A673 (cell line): ENCODE results near the gene TANC1. TPM values are rescaled to one million over a fixed set of nuclear protein-coding genes. Genes with fewer than 3 reads are reported as not detected.

ENCODE experiments used
- BruUV-seq: library from RNA; stranded (reverse); fragments of 400-500 nt; replicated peaks from 2 replicates; lab custom pipeline; 2021; lab: Mats Ljungman, UMichigan
- CTCF ChIA-PET: fragments of 300-600 bp; sonication (Branson Sonifier 250); formaldehyde crosslinking; loops from one replicate; lab custom pipeline; 2022; ENCODE audit warnings: antibody characterized with exemption; lab: Charles Lee
- POLR2A ChIA-PET: fragments of 300-600 bp; sonication (Branson Sonifier 250); formaldehyde crosslinking; loops from one replicate; lab custom pipeline; 2022; ENCODE audit warnings: antibody characterized with exemption; ENCODE audit not compliant: low non-redundant PET; lab: Charles Lee
- DNase-seq: peaks from one replicate; pipeline ENCODE4 v3.0.0-alpha.2; 2015; ENCODE audit warnings: low spot score
- H3K27ac ChIP-seq: fragments of 200-600 bp; sonication (generic); 2 replicates; pipeline ENCODE4 v1.5.1; 2016; ENCODE audit warnings: mixed run types, low read depth, mild to moderate bottlenecking, mixed read lengths, antibody characterized with exemption, low read length; ENCODE audit not compliant: poor library complexity, severe bottlenecking
- H3K27me3 ChIP-seq: fragments of 200-600 bp; sonication (generic); replicated peaks from 2 replicates; pipeline ENCODE4 v1.6.1; 2017; ENCODE audit warnings: mixed run types, low read depth, mild to moderate bottlenecking, mixed read lengths, antibody characterized with exemption, low read length; ENCODE audit not compliant: insufficient read depth, poor library complexity
- H3K36me3 ChIP-seq: fragments of 200-600 bp; sonication (generic); 2 replicates; pipeline ENCODE4 v1.6.1; 2016; ENCODE audit warnings: mixed run types, mild to moderate bottlenecking, mixed read lengths, antibody characterized with exemption, low read length; ENCODE audit not compliant: insufficient read depth, poor library complexity, severe bottlenecking
- H3K4me1 ChIP-seq: fragments of 200-600 bp; sonication (generic); 2 replicates; pipeline ENCODE4 v1.6.1; 2017; ENCODE audit warnings: mixed run types, mild to moderate bottlenecking, mixed read lengths, antibody characterized with exemption, low read length; ENCODE audit not compliant: insufficient read depth, poor library complexity, severe bottlenecking
- H3K4me3 ChIP-seq: fragments of 200-600 bp; sonication (generic); 2 replicates; pipeline ENCODE4 v1.5.1; 2016; ENCODE audit warnings: low read depth, mixed run types, mild to moderate bottlenecking, mixed read lengths, low read length; ENCODE audit not compliant: poor library complexity, severe bottlenecking
- H3K9me3 ChIP-seq: fragments of 200-600 bp; sonication (generic); 2 replicates; pipeline ENCODE4 v1.6.1; 2016; ENCODE audit warnings: mixed run types, low read depth, mild to moderate bottlenecking, mixed read lengths, antibody characterized with exemption, low read length; ENCODE audit not compliant: poor library complexity, severe bottlenecking
- EZH2 ChIP-seq: fragments of 200-600 bp; sonication (generic); IDR thresholded peaks from 2 replicates; pipeline ENCODE4 v1.6.1; 2017; ENCODE audit warnings: borderline replicate concordance, low read depth, mild to moderate bottlenecking, mixed read lengths, antibody characterized with exemption, low read length; ENCODE audit not compliant: poor library complexity, severe bottlenecking
- intact Hi-C: fragments of 100-400 bp; cut with micrococcal nuclease; formaldehyde crosslinking; loops from one replicate; pipeline ENCODE4 v1.10.0; 2022; ENCODE audit not compliant: unreplicated experiment
- total RNA-seq: library from RNA; stranded (reverse); gene quantifications from 2 replicates; pipeline ENCODE4 v1.2.3, GENCODE V29; 2021
- TF ChIP-seq, protein P1 (sequence below): fragments of 300-800, 200-600 bp; sonication (generic); conservative IDR thresholded peaks from 2 replicates; pipeline ENCODE4 v1.5.1; 2017; ENCODE audit warnings: low read depth, mild to moderate bottlenecking, antibody characterized with exemption, low read length, moderate library complexity, mixed read lengths

The TANC1 gene
- total RNA-seq, 1 experiment from 2014 or later, result 9.0 TPM

DNA sequence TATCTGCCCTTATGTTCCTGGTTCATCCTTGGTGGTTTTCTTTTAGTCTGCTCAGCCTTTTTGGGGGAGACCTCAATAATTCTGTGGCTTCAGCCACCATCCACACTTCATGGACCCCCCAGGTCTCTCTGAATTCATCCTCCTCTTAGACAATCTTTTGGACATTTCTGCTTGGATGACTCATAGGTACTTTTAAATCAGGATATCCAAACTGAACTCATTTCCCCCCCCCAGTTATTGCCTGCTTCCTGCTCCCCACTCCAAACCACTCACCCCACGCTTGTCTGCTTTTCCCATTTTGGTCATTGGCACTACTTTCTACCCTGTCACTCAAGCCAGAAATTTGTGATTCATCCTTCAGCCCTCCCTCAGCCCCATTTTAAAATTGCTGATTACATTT, 78.5 kb downstream of the TANC1 start:
- intact Hi-C loops, result no loop called here
- POLR2A ChIA-PET, result no interaction called here
- CTCF ChIA-PET, result no interaction called here
- TF ChIP-seq, protein P1, sequence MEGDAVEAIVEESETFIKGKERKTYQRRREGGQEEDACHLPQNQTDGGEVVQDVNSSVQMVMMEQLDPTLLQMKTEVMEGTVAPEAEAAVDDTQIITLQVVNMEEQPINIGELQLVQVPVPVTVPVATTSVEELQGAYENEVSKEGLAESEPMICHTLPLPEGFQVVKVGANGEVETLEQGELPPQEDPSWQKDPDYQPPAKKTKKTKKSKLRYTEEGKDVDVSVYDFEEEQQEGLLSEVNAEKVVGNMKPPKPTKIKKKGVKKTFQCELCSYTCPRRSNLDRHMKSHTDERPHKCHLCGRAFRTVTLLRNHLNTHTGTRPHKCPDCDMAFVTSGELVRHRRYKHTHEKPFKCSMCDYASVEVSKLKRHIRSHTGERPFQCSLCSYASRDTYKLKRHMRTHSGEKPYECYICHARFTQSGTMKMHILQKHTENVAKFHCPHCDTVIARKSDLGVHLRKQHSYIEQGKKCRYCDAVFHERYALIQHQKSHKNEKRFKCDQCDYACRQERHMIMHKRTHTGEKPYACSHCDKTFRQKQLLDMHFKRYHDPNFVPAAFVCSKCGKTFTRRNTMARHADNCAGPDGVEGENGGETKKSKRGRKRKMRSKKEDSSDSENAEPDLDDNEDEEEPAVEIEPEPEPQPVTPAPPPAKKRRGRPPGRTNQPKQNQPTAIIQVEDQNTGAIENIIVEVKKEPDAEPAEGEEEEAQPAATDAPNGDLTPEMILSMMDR, result no peak
- no peak for TF ChIP-seq EZH2
- no peak overlapping the region for H3K4me3 ChIP-seq
- no TSS peak for BruUV-seq
- no peaks in the 10 kb centered on the region for H3K36me3 ChIP-seq
- H3K27me3 ChIP-seq, result no peaks in the 10 kb centered on the region
- no peak for DNase-seq
- H3K4me1 ChIP-seq, result no peaks in the 10 kb centered on the region
- no peaks in the 10 kb centered on the region for H3K9me3 ChIP-seq
- H3K27ac ChIP-seq, result no peak overlapping the region

DNA sequence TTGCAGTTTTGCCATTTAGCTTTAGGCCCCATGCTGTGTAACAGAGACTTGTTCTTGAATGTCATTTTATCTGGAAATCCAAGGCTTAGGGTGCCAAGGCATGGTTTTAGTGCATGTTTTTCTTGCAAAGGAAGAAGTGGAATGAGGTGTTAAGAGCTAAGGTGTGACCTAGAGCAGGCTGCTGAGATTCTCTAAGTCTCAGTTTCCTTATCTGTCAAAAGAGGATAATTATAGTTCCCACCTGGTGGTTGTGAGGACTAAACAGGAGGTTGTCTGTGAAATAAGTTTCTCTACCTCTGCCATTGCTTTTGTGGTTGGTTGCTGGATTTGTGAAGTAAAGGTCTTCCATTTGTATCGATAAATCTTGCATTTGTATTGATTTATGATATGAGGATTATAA, 82.0 kb downstream of the TANC1 start:
- ChIA-PET POLR2A (no interaction called here), CTCF (no interaction called here)
- no peaks in the 10 kb centered on the region for H3K4me1 ChIP-seq
- no TSS peak for BruUV-seq
- DNase-seq, result no peak
- no peaks in the 10 kb centered on the region for H3K36me3 ChIP-seq
- intact Hi-C loops, result no loop called here
- H3K4me3 ChIP-seq, result no peak overlapping the region
- no peaks in the 10 kb centered on the region for H3K9me3 ChIP-seq
- no peak for TF ChIP-seq EZH2
- TF ChIP-seq, protein P1, result no peak
- H3K27me3 ChIP-seq, result no peaks in the 10 kb centered on the region
- no peak overlapping the region for H3K27ac ChIP-seq

DNA sequence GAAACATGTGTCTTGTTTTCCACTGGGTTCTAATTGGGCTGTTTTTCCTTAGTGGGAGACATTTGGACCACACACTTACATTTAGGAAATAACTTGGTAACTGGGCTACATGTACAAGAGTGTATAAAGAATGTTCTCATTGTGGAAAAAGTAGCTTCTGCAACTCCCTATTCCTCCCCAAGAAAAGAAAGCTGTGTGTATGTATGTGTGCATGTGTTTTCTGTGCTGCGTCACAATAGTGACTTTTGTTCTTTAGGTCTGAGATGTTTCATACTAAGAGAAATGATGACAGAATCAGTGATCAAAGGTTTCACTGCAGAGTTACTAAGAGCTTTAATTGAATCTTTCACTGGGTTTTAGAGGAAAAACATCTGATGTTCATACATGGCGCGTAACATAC, 82.7 kb downstream of the TANC1 start:
- H3K4me3 ChIP-seq, result no peak overlapping the region

More for the DNA sequence above, 82.7 kb downstream of the TANC1 start:
- intact Hi-C loops, result no loop called here
- no peak overlapping the region for H3K27ac ChIP-seq
- no peak for DNase-seq
- BruUV-seq, result no TSS peak
- ChIA-PET CTCF (no interaction called here), POLR2A (no interaction called here)
- H3K4me1 ChIP-seq, result no peaks in the 10 kb centered on the region
- TF ChIP-seq, protein P1, result no peak
- TF ChIP-seq EZH2, result no peak
- H3K36me3 ChIP-seq, result no peaks in the 10 kb centered on the region
- H3K9me3 ChIP-seq, result no peaks in the 10 kb centered on the region
- no peaks in the 10 kb centered on the region for H3K27me3 ChIP-seq
